Sigmoid colon (tissue), 4 donors: ENCODE results near the gene SERINC3.

Source experiments
- CTCF ChIP-seq, 4 experiments: fragments of 450-650 bp in 3 of 4; fragments of 200-600 bp in 1 of 4; IDR thresholded peaks; one replicate each; pipeline ENCODE4 v1.5.1; 2016 to 2019; ENCODE audit warnings: antibody characterized with exemption in 4 of 4, mild to moderate bottlenecking in 3 of 4, moderate library complexity in 2 of 4
- POLR2A ChIP-seq, 2 donors: fragments of 450-650 bp; IDR thresholded peaks; one replicate each; pipeline ENCODE4 v1.6.1; 2016; ENCODE audit warnings: antibody characterized with exemption in 2 of 2, mild to moderate bottlenecking in 2 of 2, moderate library complexity in 2 of 2
- POLR2AphosphoS5 ChIP-seq, 4 donors: sonication (generic); formaldehyde crosslinking; IDR thresholded peaks; one replicate each; pipeline ENCODE4 v1.6.1; 2017; ENCODE audit warnings: antibody characterized with exemption in 4 of 4

GRCh38 chr20:44457016-44457415, 64.9 kb downstream of the SERINC3 start:
- TF ChIP-seq CTCF (IDR thresholded peaks at IDR 0.05) (no peak), POLR2AphosphoS5 (IDR thresholded peaks at IDR 0.05) (no peak), POLR2A (IDR thresholded peaks at IDR 0.05) (no peak)
